ENCODE results near the gene DDT.

DNA sequence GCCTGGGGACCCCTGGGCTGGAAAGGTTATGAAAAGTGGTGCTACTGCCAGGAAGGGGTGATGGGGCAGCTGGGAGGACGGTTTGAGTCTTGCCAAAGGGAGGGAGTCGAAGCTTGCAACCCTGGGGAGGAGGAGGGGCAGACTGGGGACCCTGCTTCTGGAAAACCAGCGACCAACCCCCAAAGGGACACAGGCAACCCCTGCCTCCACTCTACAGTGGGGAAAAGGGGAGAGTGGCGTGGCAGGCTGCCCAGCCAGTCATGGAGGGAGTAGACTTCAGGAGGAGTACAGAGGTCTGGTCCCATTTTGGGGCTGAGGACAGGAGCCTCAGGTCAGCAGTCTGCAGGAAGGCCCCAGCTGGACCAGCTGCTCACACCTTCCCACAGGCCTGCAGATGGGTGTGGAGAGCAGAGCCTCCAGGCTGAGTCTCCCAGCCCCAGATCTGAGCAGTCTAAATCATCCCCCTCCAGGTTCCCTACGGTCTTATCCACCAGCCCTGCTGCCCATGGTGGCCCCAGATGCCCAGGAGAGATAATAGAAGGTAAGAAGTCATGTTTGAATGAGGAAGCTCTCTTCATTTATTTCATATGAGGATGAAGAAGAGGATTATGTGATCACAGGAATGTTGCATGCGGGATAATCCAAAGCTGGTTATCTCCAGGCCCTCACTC is 3.3 kb downstream of the DDT start:
- TF ChIP-seq, protein P1, sequence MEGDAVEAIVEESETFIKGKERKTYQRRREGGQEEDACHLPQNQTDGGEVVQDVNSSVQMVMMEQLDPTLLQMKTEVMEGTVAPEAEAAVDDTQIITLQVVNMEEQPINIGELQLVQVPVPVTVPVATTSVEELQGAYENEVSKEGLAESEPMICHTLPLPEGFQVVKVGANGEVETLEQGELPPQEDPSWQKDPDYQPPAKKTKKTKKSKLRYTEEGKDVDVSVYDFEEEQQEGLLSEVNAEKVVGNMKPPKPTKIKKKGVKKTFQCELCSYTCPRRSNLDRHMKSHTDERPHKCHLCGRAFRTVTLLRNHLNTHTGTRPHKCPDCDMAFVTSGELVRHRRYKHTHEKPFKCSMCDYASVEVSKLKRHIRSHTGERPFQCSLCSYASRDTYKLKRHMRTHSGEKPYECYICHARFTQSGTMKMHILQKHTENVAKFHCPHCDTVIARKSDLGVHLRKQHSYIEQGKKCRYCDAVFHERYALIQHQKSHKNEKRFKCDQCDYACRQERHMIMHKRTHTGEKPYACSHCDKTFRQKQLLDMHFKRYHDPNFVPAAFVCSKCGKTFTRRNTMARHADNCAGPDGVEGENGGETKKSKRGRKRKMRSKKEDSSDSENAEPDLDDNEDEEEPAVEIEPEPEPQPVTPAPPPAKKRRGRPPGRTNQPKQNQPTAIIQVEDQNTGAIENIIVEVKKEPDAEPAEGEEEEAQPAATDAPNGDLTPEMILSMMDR (IDR thresholded peaks at IDR 0.05), result no peak
- no peak for TF ChIP-seq POLR2A (IDR thresholded peaks at IDR 0.05)
